Keratinocyte (primary cell): Measurements from ENCODE around the gene POU6F2. TPM values are rescaled to one million over a fixed set of nuclear protein-coding genes. Genes with fewer than 3 reads are reported as not detected.

Source experiments
- DNase-seq: peaks from one replicate; pipeline ENCODE4 v3.0.0-alpha.2; 2011; ENCODE audit warnings: low read depth, missing footprints, low spot score
- FAIRE-seq: peaks from 2 replicates; lab custom pipeline; 2011; peaks lifted over from hg19 to GRCh38; lab: Jason Lieb, UNC
- H2AFZ ChIP-seq: 2 replicates; pipeline ENCODE4 v1.6.0; 2012; ENCODE audit warnings: low read length, control low read depth, inconsistent platforms; ENCODE audit not compliant: control insufficient read depth
- H3K27ac ChIP-seq: 2 replicates; pipeline ENCODE4 v1.5.1; 2011; ENCODE audit warnings: low read length; ENCODE audit not compliant: control insufficient read depth, insufficient read depth
- H3K27me3 ChIP-seq: 3 replicates; pipeline ENCODE4 v1.6.0; 2011; ENCODE audit warnings: low read length; ENCODE audit not compliant: control insufficient read depth, insufficient read depth; ENCODE audit errors: extremely low read depth
- H3K36me3 ChIP-seq, 2 experiments: 2 replicates in 1 of 2; 3 replicates in 1 of 2; pipeline ENCODE4 v1.5.1; 2011; ENCODE audit warnings: low read length in 2 of 2, mild to moderate bottlenecking in 1 of 2; ENCODE audit not compliant: control insufficient read depth in 2 of 2, insufficient read depth in 2 of 2; ENCODE audit errors: extremely low read depth in 1 of 2
- H3K4me1 ChIP-seq: 3 replicates; pipeline ENCODE4 v1.5.1; 2011; ENCODE audit warnings: low read length; ENCODE audit not compliant: control insufficient read depth, insufficient read depth; ENCODE audit errors: extremely low read depth
- H3K4me2 ChIP-seq: 3 replicates; pipeline ENCODE4 v1.6.0; 2011; ENCODE audit warnings: low read depth, low read length; ENCODE audit not compliant: control insufficient read depth, insufficient read depth; ENCODE audit errors: extremely low read depth
- H3K4me3 ChIP-seq, 3 experiments: fragments of 200-600 bp in 1 of 3; sonication (generic) in 1 of 3; 2 replicates in 2 of 3; 3 replicates in 1 of 3; pipeline ENCODE4 v1.5.1; 2011 to 2016; ENCODE audit warnings: low read length in 3 of 3, mild to moderate bottlenecking in 3 of 3, control low read depth in 2 of 3, inconsistent platforms in 1 of 3, low read depth in 1 of 3, mixed read lengths in 1 of 3, mixed run types in 1 of 3, moderate library complexity in 1 of 3; ENCODE audit not compliant: control insufficient read depth in 2 of 3, insufficient read depth in 2 of 3; ENCODE audit errors: extremely low read depth in 1 of 3
- H3K79me2 ChIP-seq: 2 replicates; pipeline ENCODE4 v1.6.0; 2012; ENCODE audit warnings: low read length; ENCODE audit not compliant: control insufficient read depth, insufficient read depth
- H3K9ac ChIP-seq: 3 replicates; pipeline ENCODE4 v1.6.0; 2011; ENCODE audit warnings: low read length; ENCODE audit not compliant: control insufficient read depth, insufficient read depth; ENCODE audit errors: extremely low read depth
- H3K9me1 ChIP-seq: 3 replicates; pipeline ENCODE4 v1.6.0; 2011; ENCODE audit warnings: low read length; ENCODE audit not compliant: control insufficient read depth, insufficient read depth; ENCODE audit errors: extremely low read depth
- H3K9me3 ChIP-seq: 2 replicates; pipeline ENCODE4 v1.5.1; 2012; ENCODE audit warnings: low read depth, low read length; ENCODE audit not compliant: control insufficient read depth
- H4K20me1 ChIP-seq: 3 replicates; pipeline ENCODE4 v1.6.0; 2011; ENCODE audit warnings: low read length; ENCODE audit not compliant: control insufficient read depth, insufficient read depth; ENCODE audit errors: extremely low read depth
- CTCF ChIP-seq, 3 experiments: IDR thresholded peaks in 1 of 3; conservative IDR thresholded peaks in 1 of 3; optimal IDR thresholded peaks in 1 of 3; 2 replicates in 2 of 3; 3 replicates in 1 of 3; pipeline versions ENCODE3 to v1.5.1; 2011; ENCODE audit warnings: low read length in 3 of 3, mild to moderate bottlenecking in 3 of 3, moderate library complexity in 2 of 3, control low read depth in 1 of 3, inconsistent platforms in 1 of 3; ENCODE audit not compliant: insufficient read depth in 2 of 3; ENCODE audit errors: extremely low read depth in 1 of 3
- EZH2 ChIP-seq: IDR thresholded peaks from one replicate; pipeline ENCODE4 v1.6.1; 2012; ENCODE audit warnings: inconsistent platforms, mild to moderate bottlenecking, low read length, moderate library complexity
- dilution Hi-C: fragments of 300-500 bp; cut with MboI; formaldehyde crosslinking; loops from one replicate; pipeline ENCODE4 v1.7.0; 2020; ENCODE audit warnings: low sequenced_read_pairs; ENCODE audit not compliant: extremely low pct_ligation_motif_present
- polyA plus RNA-seq, 5 experiments: library from polyadenylated mRNA; depleted of rRNA in 3 of 5; stranded (reverse) in 3 of 5; stranded (forward) in 1 of 5; unstranded in 1 of 5; fragments of >200 nt; gene quantifications; 1 replicate in 1 of 5; 2 replicates in 3 of 5; 3 replicates in 1 of 5; pipeline versions ENCODE4 v1.2.1 to v1.2.3, GENCODE V29; 2011 to 2012; ENCODE audit warnings: missing spikeins in 2 of 5, low read depth in 1 of 5, low replicate concordance in 1 of 5

The POU6F2 gene
- polyA plus RNA-seq, 1 donor (not counting 4 experiments of a cell fraction or from before 2014, with no cell fraction given) = not detected

- DNase-seq = no peak
- Histone ChIP-seq H3K4me2 (no peak overlapping the region), H3K27ac (no peak overlapping the region), H3K27me3 (no peaks in the 10 kb centered on the region), H3K4me3 (no peak overlapping the region), H3K9me3 (no peaks in the 10 kb centered on the region), H3K4me1 (no peaks in the 10 kb centered on the region), H3K36me3 (no peaks in the 10 kb centered on the region), H3K9me1 (no peaks in the 10 kb centered on the region), H4K20me1 (no peaks in the 10 kb centered on the region), H3K79me2 (no peaks in the 10 kb centered on the region), H2AFZ (no peak overlapping the region), H3K9ac (no peak overlapping the region)
- TF ChIP-seq EZH2 = no peak
- no peak for TF ChIP-seq CTCF (optimal IDR thresholded peaks at IDR 0.05 in 1 of 3, IDR thresholded peaks at IDR 0.05 in 1 of 3, conservative IDR thresholded peaks at IDR 0.05 in 1 of 3; ENCODE audit: extremely low read depth in 1 of 3, insufficient read depth in 2 of 3, low read length in 3 of 3)
- dilution Hi-C loops = no loop called here
- FAIRE-seq = no peak
Measured at GRCh38 chr7:39400836-39401235, 423.1 kb downstream of the POU6F2 start.

GRCh38 chr7:39402034-39402433, 424.3 kb downstream of the POU6F2 start:
- H3K4me3 ChIP-seq = no peak overlapping the region
- no peak for TF ChIP-seq CTCF (optimal IDR thresholded peaks at IDR 0.05 in 1 of 3, IDR thresholded peaks at IDR 0.05 in 1 of 3, conservative IDR thresholded peaks at IDR 0.05 in 1 of 3; ENCODE audit: extremely low read depth in 1 of 3, insufficient read depth in 2 of 3, low read length in 3 of 3)
- no peak for TF ChIP-seq EZH2
- H3K9me3 ChIP-seq = no peaks in the 10 kb centered on the region
- peaks cover 4% of the 10 kb centered on the region for H3K27me3 ChIP-seq
- H3K9me1 ChIP-seq = no peaks in the 10 kb centered on the region
- H3K36me3 ChIP-seq = no peaks in the 10 kb centered on the region
- no peak for FAIRE-seq
- dilution Hi-C loops = no loop called here
- H2AFZ ChIP-seq = no peak overlapping the region
- H3K79me2 ChIP-seq = no peaks in the 10 kb centered on the region
- H3K9ac ChIP-seq = no peak overlapping the region
- H3K4me2 ChIP-seq = no peak overlapping the region
- DNase-seq = no peak
- no peaks in the 10 kb centered on the region for H4K20me1 ChIP-seq
- no peaks in the 10 kb centered on the region for H3K4me1 ChIP-seq
- no peak overlapping the region for H3K27ac ChIP-seq
